Stimulated activated CD4-positive, alpha-beta T cell treated with anti-CD3 and anti-CD28 coated beads, TNF-alpha, amount 100 ng/mL, for 48 hours (primary cell): ENCODE data around the gene ADGRG3.

Source experiments
- DNase-seq, 3 donors: peaks; one replicate each; pipeline ENCODE4 v3.0.0-alpha.2; 2020; ENCODE audit warnings: low read depth in 3 of 3

ADGRG3 gene

GRCh38 chr16:57668263-57668571, at the start of gene ADGRG3:
Gene ADGRG3 (plus strand): TSS chr16:57668306. CDS start chr16:57668348, 42 bp downstream.
- no peak for DNase-seq

GRCh38 chr16:57619133-57619605, 48.9 kb upstream of the ADGRG3 start:
- DNase-seq, result no peak

- DNase-seq, result no peak
These were observed 48.3 kb upstream of the ADGRG3 start for GRCh38 chr16:57619606-57620334.

GRCh38 chr16:57620335-57621231, 47.5 kb upstream of the ADGRG3 start:
- no peak for DNase-seq

- no peak for DNase-seq
These were observed 46.4 kb upstream of the ADGRG3 start for GRCh38 chr16:57621521-57622271.

GRCh38 chr16:57622361-57623250, 45.5 kb upstream of the ADGRG3 start:
- no peak for DNase-seq

GRCh38 chr16:57623251-57624043, 44.7 kb upstream of the ADGRG3 start:
- no peak for DNase-seq

GRCh38 chr16:57624044-57624688, 43.9 kb upstream of the ADGRG3 start:
- DNase-seq, result no peak

- no peak for DNase-seq
These were observed 43.2 kb upstream of the ADGRG3 start for GRCh38 chr16:57624806-57625500.

- no peak for DNase-seq
These were observed 41.5 kb upstream of the ADGRG3 start for GRCh38 chr16:57626420-57627170.

GRCh38 chr16:57627184-57627871, 40.8 kb upstream of the ADGRG3 start:
- DNase-seq, result no peak

GRCh38 chr16:57628008-57628781, 39.9 kb upstream of the ADGRG3 start, which contains the start of gene ADGRG1:
Gene ADGRG1 (plus strand): TSS chr16:57628630. CDS start chr16:57650288, 21,658 bp downstream.
- DNase-seq, result peak; percentile 47 to 52 (median 50)

GRCh38 chr16:57628783-57629293, 39.3 kb upstream of the ADGRG3 start:
- no peak for DNase-seq

- DNase-seq, result no peak
These were observed 38.3 kb upstream of the ADGRG3 start for GRCh38 chr16:57629516-57630406.

GRCh38 chr16:57630407-57630797, 37.7 kb upstream of the ADGRG3 start:
- no peak for DNase-seq
